ENCODE measurements around the gene UBC. TPM values are rescaled to one million over a fixed set of nuclear protein-coding genes. Genes with fewer than 3 reads are reported as not detected.

UBC gene
- total RNA-seq, 1 experiment from 2014 or later, result 1,259 TPM

DNA sequence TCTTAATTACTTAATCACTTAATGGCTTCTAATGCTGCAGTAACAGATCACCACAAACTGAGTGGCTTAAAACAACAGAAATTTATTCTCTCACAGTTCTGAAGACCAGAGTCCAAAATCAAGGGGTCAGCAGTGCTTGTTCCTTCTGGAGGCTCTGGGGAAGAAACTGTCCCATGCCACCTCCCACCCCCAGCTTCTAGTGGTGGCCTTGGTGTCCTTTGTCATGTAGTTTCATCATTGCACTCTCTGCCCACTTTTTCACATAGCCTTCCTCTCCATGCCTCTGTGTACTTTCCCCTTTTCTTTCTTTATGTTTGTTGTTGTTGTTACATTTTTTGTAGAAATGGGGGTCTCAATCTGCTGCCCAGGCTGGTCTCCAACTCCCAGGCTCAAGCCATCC is 16.1 kb upstream of the UBC start:
- H3K36me3 ChIP-seq (ENCODE audit: control insufficient read depth in 1 of 2, insufficient read depth in 2 of 2, low read length in 2 of 2), result no peaks in the 10 kb centered on the region
- no peak for ATAC-seq
- no peak overlapping the region for H2AFZ ChIP-seq (ENCODE audit: low read depth, low read length, poor library complexity, severe bottlenecking)
- no peak overlapping the region for H3K4me2 ChIP-seq (ENCODE audit: low read length)
- H3K9ac ChIP-seq (ENCODE audit: low read length), result no peak overlapping the region
- H3K27me3 ChIP-seq (ENCODE audit: insufficient read depth, low read length), result no peaks in the 10 kb centered on the region
- no peaks in the 10 kb centered on the region for H3K79me2 ChIP-seq (ENCODE audit: insufficient read depth, low read length)
- no peak for TF ChIP-seq SP1 (IDR thresholded peaks at IDR 0.05; ENCODE audit: low read depth)
- no peak for TF ChIP-seq FOSL1 (IDR thresholded peaks at IDR 0.05; ENCODE audit: low read depth)
- no peak for TF ChIP-seq ZBTB33 (IDR thresholded peaks at IDR 0.05; ENCODE audit: extremely low read depth, insufficient replicate concordance, low read length)
- TF ChIP-seq JUND (IDR thresholded peaks at IDR 0.05), result no peak
- no peak for TF ChIP-seq MAX (IDR thresholded peaks at IDR 0.05)
- TF ChIP-seq ZNF274 (IDR thresholded peaks at IDR 0.05; ENCODE audit: low read depth, low read length), result no peak
- no peak for TF ChIP-seq POLR2AphosphoS5 (IDR thresholded peaks at IDR 0.05; ENCODE audit: low read depth, low read length)
- TF ChIP-seq CBX3 (IDR thresholded peaks at IDR 0.05; ENCODE audit: low read depth), result no peak
- no peak for TF ChIP-seq EGR1 (IDR thresholded peaks at IDR 0.05; ENCODE audit: low read depth)
- TF ChIP-seq TCF7L2 (IDR thresholded peaks at IDR 0.05; ENCODE audit: borderline replicate concordance, extremely low read depth, insufficient read depth, insufficient read length), result no peak
- TF ChIP-seq YY1 (IDR thresholded peaks at IDR 0.05; ENCODE audit: extremely low read depth, insufficient replicate concordance, low read depth, low read length), result no peak
- TF ChIP-seq CTCF (IDR thresholded peaks at IDR 0.05 in 2 of 3, conservative IDR thresholded peaks at IDR 0.05 in 1 of 3; ENCODE audit: borderline replicate concordance in 1 of 3, insufficient read depth in 1 of 3, low read depth in 2 of 3, low read length in 2 of 3), result no peak
- RAD21 ChIA-PET (ENCODE audit: low non-redundant PET in 1 of 2, low total read pairs in 2 of 2, uncharacterized antibody in 2 of 2, unreplicated experiment in 2 of 2), result no interaction called here
- no peaks in the 10 kb centered on the region for H3K9me3 ChIP-seq (ENCODE audit: control insufficient read depth in 1 of 2, insufficient read depth in 1 of 2, low read depth in 1 of 2, low read length in 2 of 2)
- BruUV-seq (replicated peaks), result no TSS peak
- POLR2A ChIA-PET, result interaction anchor here (1.3 to 2.1 kb wide), 3 partner anchors 9 to 16 kb away, joined by 4 read pairs; partner anchors contain the start of gene UBC
- H3K27ac ChIP-seq (ENCODE audit: low read depth, low read length), result no peak overlapping the region
- peaks cover 13 to 40% of the 10 kb centered on the region in 2 experiments for H3K4me1 ChIP-seq (ENCODE audit: control insufficient read depth in 1 of 2, insufficient read depth in 2 of 2, low read length in 2 of 2)
- CTCF ChIA-PET, result interaction anchor here (1.6 kb wide), 1 partner anchor 10 kb away, joined by 7 read pairs; no protein-coding TSS in a partner anchor
- H4K20me1 ChIP-seq (ENCODE audit: insufficient read depth), result no peaks in the 10 kb centered on the region
- H3K4me3 ChIP-seq (replicated peaks in 1 of 2; ENCODE audit: low read depth in 1 of 2, low read length in 2 of 2), result no peak overlapping the region
- no peak for DNase-seq (ENCODE audit: low read depth, low spot score)
- intact Hi-C loops (cut with micrococcal nuclease), result no loop called here
- no peaks in the 10 kb centered on the region for H3K9me2 ChIP-seq (ENCODE audit: insufficient read depth)
